Stimulated activated CD4-positive, alpha-beta T cell treated with anti-CD3 and anti-CD28 coated beads, Interleukin-12 subunit alpha, Interleukin-12 subunit beta, amount 100 ng/mL, for 24 hours (primary cell): ENCODE measurements around the gene RIMKLA.
A peak's percentile ranks its signal among the peaks of the same experiment; 100 is the strongest.

Experiments used
- DNase-seq, 2 experiments: peaks; one replicate each; pipeline ENCODE4 v3.0.0-alpha.2; 2020; ENCODE audit warnings: low read depth in 2 of 2

The RIMKLA gene

GRCh38 chr1:42380586-42381279 is at the start of gene RIMKLA:
Gene RIMKLA, plus strand, starts transcription at chr1:42380792. Its CDS starts 143 bp downstream, at chr1:42380935.
- DNase-seq = peak in 1 of 2 experiments; percentile 39

DNA sequence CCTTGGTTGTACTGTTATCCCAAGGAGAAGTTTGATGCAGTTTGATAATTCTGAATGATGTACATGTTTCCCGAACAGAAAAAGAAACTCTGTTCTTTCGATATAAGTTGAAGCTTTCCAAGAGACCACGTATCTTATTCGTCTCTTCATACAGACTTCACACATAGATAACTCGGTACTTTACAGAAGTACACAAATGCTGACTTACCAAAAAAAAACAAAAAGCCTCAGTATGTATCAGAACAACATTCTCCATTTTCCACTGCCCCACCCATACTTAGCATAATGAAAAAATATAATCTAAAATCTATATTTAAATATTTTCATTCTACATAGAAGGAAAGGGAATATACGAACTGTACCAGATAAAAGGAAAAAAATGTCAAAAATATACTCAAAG is 47.7 kb upstream of the RIMKLA start:
- DNase-seq = no peak

GRCh38 chr1:42333662-42334239 is 46.8 kb upstream of the RIMKLA start:
- DNase-seq = no peak

- peak; percentile 27 to 36 for DNase-seq
Measured at GRCh38 chr1:42334240-42335049, 46.1 kb upstream of the RIMKLA start.

- DNase-seq = peak; percentile 85 to 90
Measured at GRCh38 chr1:42335050-42335808, 45.4 kb upstream of the RIMKLA start, which contains the start of gene FOXJ3. Gene FOXJ3, minus strand, starts transcription at chr1:42335235. Its CDS starts 24,142 bp downstream, at chr1:42311093.

DNA sequence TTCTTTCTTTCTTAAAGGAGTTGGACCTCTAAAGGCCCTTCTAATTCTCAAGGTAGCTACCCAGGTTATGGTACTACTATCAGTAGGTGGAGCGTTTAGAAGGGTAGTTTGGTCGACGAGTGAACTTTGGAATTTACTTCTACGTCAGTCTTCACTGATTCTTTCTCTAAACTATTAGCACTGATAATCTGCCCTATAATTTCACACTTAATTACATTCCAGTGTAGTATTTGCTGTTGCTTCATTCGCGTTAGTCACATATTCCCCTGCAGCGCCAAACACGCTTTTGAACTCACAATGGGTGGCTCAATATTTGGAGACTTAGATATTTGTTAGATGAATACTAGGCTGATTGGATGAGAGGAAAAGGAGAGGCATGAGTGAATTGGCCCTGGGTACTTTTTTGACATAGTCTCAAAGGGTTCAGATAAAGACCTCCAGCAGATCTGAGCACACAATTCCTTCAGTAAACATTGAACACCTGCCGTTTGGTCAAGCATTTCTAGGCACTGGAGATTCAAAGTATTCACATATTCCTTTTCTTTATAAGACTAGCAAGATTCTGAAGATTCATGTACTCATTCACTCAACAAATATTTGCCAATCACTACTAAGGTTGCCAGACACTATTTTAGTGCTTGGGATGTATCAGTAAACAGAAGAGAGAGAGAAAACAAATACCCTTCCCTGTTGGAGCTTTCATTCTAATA is 44.6 kb upstream of the RIMKLA start:
- DNase-seq = no peak

DNA sequence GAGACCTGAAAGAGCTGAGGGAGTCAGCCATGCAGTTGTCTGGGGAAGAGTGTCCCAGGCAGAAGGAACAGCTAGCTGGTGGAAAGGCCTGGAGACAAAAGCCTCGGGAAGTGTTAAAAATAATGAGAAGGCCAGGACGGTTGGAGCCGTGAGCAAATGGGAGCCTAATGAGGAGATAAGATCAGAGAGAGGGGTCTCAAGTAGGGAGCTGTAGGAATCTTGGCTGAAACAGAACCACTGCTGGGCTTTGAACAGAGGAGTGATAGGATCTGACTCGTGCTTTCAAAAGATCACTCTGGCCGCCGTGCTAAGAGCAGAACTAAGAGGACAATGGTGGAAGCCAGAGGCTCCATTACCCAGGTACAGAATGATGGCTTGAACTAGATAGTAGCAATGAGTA is 43.6 kb upstream of the RIMKLA start:
- no peak for DNase-seq

GRCh38 chr1:42340093-42340492 is 40.5 kb upstream of the RIMKLA start:
- DNase-seq = no peak

DNA sequence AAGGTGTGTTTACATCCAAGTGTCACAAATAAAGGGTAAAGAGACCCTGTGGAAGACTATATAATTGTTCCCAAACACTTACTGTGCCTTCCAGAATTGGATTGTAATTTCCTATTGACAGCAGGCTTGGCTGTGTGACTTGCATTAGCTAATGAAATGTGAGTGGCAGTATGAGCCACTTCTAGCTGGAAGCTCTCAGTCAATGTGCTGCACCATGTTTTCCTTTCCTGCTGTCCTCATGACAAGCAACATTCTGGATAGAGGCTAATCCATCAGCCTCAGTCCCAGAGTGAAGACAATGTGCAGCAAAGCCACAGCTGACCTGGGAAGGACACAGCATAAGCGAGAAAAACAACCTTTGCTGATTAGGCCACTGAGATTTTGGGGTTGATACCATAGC is 39.7 kb upstream of the RIMKLA start:
- no peak for DNase-seq

GRCh38 chr1:42343049-42343448 is 37.5 kb upstream of the RIMKLA start:
- no peak for DNase-seq

DNA sequence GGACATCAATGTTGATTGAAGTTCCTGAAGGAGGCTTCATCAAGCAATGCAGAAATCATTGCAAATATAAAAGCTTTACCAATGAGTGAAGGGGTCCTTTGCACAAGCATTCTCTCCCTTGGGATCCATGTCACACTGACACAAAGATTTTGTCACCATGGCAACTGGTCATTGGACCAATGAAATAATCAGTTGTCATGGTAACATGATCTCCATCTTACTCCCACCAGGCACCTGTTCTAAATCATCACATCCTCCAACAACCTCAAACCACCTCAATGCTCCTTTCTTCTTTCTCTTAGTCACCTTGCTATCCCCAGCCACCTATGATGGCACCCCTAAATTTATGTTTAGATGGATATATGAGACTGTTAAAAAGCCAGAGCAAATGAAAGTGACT is 32.1 kb upstream of the RIMKLA start:
- DNase-seq = no peak

- no peak for DNase-seq
Measured at GRCh38 chr1:42350086-42350485, 30.5 kb upstream of the RIMKLA start.

- DNase-seq = no peak
Measured at GRCh38 chr1:42358791-42359190, 21.8 kb upstream of the RIMKLA start.

DNA sequence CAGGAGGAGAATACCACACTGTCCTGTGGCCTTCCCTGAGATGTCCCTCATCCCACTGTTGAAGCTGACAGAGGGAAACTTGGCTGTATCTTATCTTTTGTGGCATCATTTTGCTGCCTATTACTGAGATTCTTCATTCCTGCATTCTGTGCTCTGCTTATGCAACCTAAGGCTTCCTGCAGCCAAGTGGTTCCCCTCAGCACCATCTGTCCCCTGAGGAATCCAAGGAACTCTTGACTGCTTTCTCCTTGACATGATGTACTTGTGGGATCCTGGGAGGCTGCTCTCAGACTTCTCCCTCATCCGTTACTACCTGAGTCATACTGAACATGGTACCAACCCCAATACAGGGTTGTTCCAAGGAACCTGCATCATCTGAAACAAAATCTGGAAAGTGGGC is 21.1 kb upstream of the RIMKLA start:
- DNase-seq = no peak

- no peak for DNase-seq
Measured at GRCh38 chr1:42364089-42364488, 16.5 kb upstream of the RIMKLA start.

DNA sequence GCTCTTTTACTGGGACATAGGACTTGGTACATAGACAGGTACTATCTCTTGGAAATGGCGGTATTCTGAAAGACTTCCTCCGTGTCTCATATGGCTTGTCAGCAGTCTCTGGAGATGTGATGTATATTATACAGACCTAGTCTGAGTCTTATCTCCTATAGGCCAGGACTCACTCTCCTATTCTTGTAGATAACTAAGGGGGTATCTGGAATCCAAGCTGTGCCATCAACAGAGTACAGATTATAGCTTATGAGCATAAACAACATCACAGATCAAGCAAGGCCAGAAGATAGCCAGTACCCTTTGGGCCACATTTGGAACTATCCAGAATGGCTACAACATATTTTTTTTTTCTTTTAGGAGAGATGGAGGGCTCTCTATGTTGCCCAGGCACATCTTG is 16.1 kb upstream of the RIMKLA start:
- no peak for DNase-seq

DNA sequence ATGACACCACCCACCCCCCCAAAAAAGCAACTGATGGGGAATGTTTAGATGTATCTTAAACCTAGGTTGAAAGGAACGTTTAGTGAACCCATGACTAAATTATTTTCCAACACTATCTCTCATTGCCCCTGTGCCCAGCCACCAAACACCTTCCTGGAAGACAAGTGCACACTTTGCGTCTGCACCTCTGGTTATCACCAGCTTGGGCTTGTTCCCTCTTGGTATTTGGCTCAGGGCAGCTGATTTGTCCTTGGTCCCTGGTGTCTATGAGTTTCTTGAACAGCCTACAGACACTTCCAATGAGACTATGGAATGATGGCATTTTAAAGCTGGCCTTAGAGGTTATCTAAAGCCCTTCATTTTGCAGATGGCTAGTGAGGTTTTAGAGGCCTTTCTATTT is 15.5 kb upstream of the RIMKLA start:
- no peak for DNase-seq

GRCh38 chr1:42368096-42368795 is 12.3 kb upstream of the RIMKLA start:
- no peak for DNase-seq

- no peak for DNase-seq
Measured at GRCh38 chr1:42369471-42369870, 11.1 kb upstream of the RIMKLA start.

DNA sequence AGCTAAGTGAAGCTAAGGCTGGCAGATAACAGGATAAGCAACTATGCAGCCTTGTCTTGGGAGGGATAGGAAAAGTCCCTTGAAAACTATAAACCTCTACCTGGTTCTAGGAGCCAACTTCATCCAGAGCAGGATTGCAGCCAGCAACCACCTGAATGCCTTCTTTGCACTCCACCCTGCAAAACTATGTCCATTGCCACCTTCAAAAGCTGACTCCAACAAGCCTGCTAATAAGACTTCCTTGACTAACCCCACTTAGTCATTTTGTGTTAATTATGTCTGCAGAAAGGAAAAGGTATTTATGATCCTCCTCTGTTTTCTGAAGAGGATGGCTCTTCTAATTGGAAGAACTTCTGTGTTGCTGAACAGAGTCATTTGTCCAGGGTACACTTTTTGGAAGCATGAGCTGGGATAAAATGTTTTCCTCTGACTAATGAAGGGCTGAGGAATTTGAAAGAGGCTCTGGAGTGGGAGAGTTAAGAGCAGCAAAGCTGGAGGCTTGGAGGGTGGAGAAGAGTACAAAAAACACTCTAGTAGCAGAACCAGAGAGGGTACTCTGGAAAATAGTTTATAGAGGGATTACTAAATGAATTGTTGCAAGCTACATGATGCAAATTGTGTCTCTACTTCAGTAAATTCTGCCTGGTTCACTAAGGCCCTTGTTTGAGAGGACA is 9.6 kb upstream of the RIMKLA start:
- no peak for DNase-seq
